ENCODE measurements around the gene COL4A3.

DNA sequence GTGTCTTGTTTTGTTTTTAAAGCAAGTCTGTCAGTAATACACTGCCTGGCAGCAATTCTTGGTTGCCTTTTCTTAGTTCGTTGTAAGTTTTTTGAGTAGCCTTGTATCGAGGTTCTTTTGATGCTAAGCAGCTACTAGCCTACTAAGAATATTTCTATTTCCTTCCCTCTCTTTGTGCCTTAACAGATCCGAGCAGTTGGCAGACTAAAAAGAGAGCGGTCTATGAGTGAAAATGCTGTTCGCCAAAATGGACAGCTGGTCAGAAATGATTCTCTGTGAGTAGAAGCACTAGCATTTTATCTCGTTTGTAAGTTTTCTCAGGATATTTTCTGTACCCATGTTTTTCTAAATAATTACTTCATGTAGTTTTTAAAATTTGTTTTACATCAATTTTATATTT is 175.7 kb downstream of the COL4A3 start:
- TF ChIP-seq POLR2A (IDR thresholded peaks at IDR 0.05), result no peak
- TF ChIP-seq, protein P1, sequence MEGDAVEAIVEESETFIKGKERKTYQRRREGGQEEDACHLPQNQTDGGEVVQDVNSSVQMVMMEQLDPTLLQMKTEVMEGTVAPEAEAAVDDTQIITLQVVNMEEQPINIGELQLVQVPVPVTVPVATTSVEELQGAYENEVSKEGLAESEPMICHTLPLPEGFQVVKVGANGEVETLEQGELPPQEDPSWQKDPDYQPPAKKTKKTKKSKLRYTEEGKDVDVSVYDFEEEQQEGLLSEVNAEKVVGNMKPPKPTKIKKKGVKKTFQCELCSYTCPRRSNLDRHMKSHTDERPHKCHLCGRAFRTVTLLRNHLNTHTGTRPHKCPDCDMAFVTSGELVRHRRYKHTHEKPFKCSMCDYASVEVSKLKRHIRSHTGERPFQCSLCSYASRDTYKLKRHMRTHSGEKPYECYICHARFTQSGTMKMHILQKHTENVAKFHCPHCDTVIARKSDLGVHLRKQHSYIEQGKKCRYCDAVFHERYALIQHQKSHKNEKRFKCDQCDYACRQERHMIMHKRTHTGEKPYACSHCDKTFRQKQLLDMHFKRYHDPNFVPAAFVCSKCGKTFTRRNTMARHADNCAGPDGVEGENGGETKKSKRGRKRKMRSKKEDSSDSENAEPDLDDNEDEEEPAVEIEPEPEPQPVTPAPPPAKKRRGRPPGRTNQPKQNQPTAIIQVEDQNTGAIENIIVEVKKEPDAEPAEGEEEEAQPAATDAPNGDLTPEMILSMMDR (IDR thresholded peaks at IDR 0.05), result no peak

Measured in heart left ventricle (tissue), 13 donors.